PFSK-1 (cell line): ENCODE measurements around the gene SPECC1.

Source experiments
- POLR2AphosphoS5 ChIP-seq: IDR thresholded peaks from 2 replicates; pipeline ENCODE4 v1.6.1; 2012; ENCODE audit warnings: low read depth, mild to moderate bottlenecking, control low read depth, low read length, moderate library complexity
- SIN3A ChIP-seq: IDR thresholded peaks from 2 replicates; pipeline ENCODE4 v1.6.1; 2012; ENCODE audit warnings: mild to moderate bottlenecking, low read length, moderate library complexity, borderline replicate concordance; ENCODE audit not compliant: insufficient read depth

DNA sequence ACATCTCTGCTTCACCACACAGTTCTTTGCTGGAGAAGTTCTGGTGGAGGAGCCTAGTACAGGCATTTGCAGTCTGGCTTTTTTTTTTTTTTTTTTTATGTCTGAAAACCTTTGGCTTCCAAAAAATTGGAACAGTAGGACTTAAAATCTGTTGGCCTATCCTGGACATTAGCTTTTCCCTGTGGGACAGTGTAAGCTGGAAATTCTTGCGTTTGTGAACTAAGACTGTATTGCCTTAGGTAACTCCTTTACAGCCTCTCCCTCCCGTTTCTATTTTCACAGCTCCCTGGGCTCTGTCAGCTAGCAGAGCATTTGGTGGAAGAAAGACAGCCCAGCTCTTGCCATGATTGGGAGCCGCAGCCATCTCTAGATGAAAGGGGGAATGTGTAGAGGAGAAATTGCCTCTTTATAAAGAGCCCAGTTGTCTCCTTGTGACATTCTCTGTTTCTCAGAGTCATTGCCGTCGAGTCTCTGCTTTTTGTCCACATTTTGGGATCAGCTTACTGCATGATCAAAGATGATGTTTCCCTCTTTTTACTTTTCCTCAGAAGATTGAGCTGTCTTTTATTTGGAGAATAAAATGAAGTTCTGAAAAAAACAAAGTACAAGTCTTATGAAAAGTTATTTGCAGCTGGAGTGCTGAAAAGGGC, 227.5 kb downstream of the SPECC1 start:
- TF ChIP-seq POLR2AphosphoS5 (no peak), SIN3A (no peak)
